Brain microvascular endothelial cell (primary cell): Measurements from ENCODE around the gene PATJ.

Experiments
- DNase-seq: peaks from one replicate; pipeline ENCODE4 v3.0.0-alpha.2; 2020
- H3K27ac ChIP-seq: fragments of 250-450 bp; sonication (Bioruptor Pico); 2 replicates; pipeline ENCODE4 v1.5.1; 2020; ENCODE audit warnings: mild to moderate bottlenecking, moderate library complexity
- H3K27me3 ChIP-seq: fragments of 250-450 bp; sonication (Bioruptor Pico); replicated peaks from 2 replicates; pipeline ENCODE4 v1.5.1; 2020; ENCODE audit warnings: mild to moderate bottlenecking
- H3K36me3 ChIP-seq: fragments of 250-450 bp; sonication (Bioruptor Pico); replicated peaks from 2 replicates; pipeline ENCODE4 v1.5.1; 2020; ENCODE audit warnings: mild to moderate bottlenecking
- H3K4me3 ChIP-seq: 2 replicates; pipeline ENCODE4 v1.5.1; 2011; ENCODE audit warnings: low read depth, mild to moderate bottlenecking, control low read depth, low read length, moderate library complexity
- CTCF ChIP-seq: IDR thresholded peaks from 2 replicates; pipeline ENCODE4 v1.5.1; 2011; ENCODE audit warnings: low read depth, mild to moderate bottlenecking, moderate library complexity, low read length, control low read depth, inconsistent platforms; ENCODE audit errors: missing control alignments
- in situ Hi-C: cut with HindIII; loops from 2 replicates; pipeline ENCODE4 v1.10.0; 2017; ENCODE audit warnings: low sequenced_read_pairs, low pct_ligation_motif_present

Gene PATJ

DNA sequence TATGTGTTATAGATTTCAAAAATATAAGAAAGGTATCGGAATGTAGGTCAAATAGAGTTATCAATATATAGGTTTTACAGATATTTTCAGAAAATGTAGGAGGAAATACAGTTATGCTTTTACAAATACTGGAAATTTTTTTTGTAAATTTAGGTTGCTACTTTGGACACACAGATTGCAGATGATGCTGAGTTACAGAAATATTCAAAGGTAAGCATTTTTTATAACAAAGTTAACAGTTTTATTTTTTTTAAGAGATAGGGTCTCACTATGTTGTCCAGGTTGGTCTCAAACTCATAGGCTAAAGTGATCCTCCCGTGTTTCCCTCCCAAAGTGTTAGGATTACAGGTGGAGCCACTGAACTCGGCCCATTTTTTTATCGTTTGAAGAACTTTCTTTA lies 66.0 kb downstream of the PATJ start:
- no peaks in the 10 kb centered on the region for H3K36me3 ChIP-seq
- no peak overlapping the region for H3K4me3 ChIP-seq
- H3K27ac ChIP-seq = no peak overlapping the region
- no peaks in the 10 kb centered on the region for H3K27me3 ChIP-seq
- in situ Hi-C loops = no loop called here
- no peak for TF ChIP-seq CTCF
- DNase-seq = no peak

DNA sequence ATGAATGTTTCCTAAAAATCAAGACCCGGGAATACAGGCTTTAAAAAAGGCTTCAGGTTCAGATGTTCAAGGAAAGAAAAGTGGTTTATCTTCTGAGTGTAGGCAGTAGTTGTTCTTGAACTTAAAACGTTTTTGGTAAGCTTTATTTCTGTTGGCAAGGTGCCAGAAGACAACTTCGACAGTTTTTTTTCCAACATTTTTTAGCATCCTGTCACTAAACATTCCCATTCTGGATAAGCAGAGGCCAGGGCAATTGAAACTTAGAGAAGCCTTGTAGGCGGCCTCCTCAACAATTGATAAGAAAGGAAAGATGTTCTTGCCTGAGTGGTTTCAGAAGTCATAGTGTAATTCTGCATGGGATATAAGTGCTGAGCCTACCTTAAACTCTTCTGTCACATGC lies 66.7 kb downstream of the PATJ start:
- in situ Hi-C loops = no loop called here
- DNase-seq = peak; percentile 38
- Histone ChIP-seq H3K36me3 (no peaks in the 10 kb centered on the region), H3K4me3 (no peak overlapping the region), H3K27me3 (no peaks in the 10 kb centered on the region), H3K27ac (no peak overlapping the region)
- TF ChIP-seq CTCF = no peak

- Histone ChIP-seq H3K4me3 (no peak overlapping the region), H3K27me3 (no peaks in the 10 kb centered on the region), H3K36me3 (no peaks in the 10 kb centered on the region), H3K27ac (no peak overlapping the region)
- DNase-seq = no peak
- in situ Hi-C loops = no loop called here
- no peak for TF ChIP-seq CTCF
These were observed 70.6 kb downstream of the PATJ start for GRCh38 chr1:61812916-61813315.

- H3K4me3 ChIP-seq = no peak overlapping the region
- DNase-seq = no peak
- H3K36me3 ChIP-seq = no peaks in the 10 kb centered on the region
- no peak for TF ChIP-seq CTCF
- no peaks in the 10 kb centered on the region for H3K27me3 ChIP-seq
- in situ Hi-C loops = no loop called here
- no peak overlapping the region for H3K27ac ChIP-seq
These were observed 73.9 kb downstream of the PATJ start for GRCh38 chr1:61816191-61816590.

DNA sequence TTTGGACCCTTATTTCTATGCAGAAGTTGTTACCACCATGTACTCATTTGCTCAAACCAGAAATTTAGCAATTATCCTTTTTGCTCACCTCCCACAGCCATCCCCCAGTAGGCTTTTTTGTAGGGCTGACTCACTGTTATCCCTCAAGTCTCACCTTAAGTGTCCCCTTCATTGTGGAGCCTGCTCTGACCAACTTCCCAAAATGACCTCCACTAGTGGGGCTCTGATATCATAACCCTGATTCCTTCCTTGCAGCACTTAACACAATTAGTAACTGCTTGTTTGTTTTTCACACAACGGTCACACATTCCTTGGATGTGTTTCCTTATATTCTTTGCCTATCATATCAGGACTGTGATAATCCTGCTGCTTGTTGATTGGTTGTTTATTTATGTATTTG lies 76.7 kb downstream of the PATJ start:
- Histone ChIP-seq H3K27ac (no peak overlapping the region), H3K36me3 (no peaks in the 10 kb centered on the region), H3K4me3 (no peak overlapping the region), H3K27me3 (no peaks in the 10 kb centered on the region)
- no peak for TF ChIP-seq CTCF
- DNase-seq = no peak
- in situ Hi-C loops = no loop called here

- Histone ChIP-seq H3K36me3 (no peaks in the 10 kb centered on the region), H3K27me3 (no peaks in the 10 kb centered on the region), H3K4me3 (no peak overlapping the region), H3K27ac (no peak overlapping the region)
- TF ChIP-seq CTCF = no peak
- in situ Hi-C loops = no loop called here
- no peak for DNase-seq
These were observed 77.1 kb downstream of the PATJ start for GRCh38 chr1:61819421-61819820.
